ENCODE results near the gene IFRD1.

Gene IFRD1

DNA sequence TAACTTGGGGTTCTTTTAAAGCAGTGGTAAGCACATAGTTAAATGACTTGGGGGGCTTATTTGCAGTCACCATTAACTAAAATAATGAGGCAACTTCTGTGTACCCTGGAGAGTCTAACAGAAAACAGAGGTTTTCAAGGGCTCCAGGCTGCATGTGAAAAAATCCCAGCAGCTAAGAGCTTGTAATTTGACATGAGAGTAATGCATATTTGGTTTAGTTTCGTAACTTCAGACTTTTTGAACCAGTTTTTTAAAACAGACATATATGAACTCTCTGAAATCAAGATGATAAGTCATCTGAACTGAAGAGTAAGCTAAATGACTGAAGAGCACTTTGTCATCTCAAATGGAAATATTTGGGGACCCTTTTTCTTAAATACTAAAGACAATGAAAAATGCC lies 40.2 kb upstream of the IFRD1 start:
- TF ChIP-seq TCF12 (IDR thresholded peaks at IDR 0.05; ENCODE audit: low read depth) = no peak

DNA sequence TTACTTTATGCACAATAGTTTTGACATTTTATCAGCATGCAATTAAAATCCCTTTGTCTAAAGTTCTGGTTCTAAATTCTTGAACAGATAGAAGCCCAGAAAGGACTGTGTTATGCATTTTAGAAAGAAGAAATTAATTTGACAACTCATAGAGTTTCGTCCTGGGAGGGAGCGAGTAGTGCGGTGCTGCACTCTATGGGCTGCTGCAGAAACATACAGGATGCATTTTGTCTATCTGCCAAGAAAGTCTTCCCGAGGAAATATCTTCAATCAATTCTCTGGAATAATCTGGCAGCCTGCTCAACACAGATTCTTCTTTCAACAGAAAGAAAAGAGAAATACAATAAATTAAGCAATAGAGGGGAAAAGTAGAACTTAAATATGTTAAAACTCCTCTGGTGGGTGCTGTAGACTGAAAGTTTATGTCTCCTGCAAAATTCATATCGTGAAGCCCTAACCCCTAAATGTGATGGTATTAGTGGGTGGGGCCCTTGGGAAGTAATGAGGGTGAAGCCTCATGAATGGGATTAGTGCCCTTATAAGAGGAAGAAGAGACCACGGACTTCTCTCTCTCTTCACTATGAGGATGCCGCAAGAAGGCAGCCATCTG lies 39.0 kb upstream of the IFRD1 start:
- TF ChIP-seq FOXM1 (IDR thresholded peaks at IDR 0.05; ENCODE audit: borderline replicate concordance, low read depth) (no peak), RAD21 (IDR thresholded peaks at IDR 0.05; ENCODE audit: low read depth) (peak; percentile 67), NFIC (IDR thresholded peaks at IDR 0.05) (no peak), CREB1 (IDR thresholded peaks at IDR 0.05; ENCODE audit: low read depth) (no peak)
- TF ChIP-seq, protein P1, sequence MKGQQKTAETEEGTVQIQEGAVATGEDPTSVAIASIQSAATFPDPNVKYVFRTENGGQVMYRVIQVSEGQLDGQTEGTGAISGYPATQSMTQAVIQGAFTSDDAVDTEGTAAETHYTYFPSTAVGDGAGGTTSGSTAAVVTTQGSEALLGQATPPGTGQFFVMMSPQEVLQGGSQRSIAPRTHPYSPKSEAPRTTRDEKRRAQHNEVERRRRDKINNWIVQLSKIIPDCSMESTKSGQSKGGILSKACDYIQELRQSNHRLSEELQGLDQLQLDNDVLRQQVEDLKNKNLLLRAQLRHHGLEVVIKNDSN (IDR thresholded peaks at IDR 0.05) = no peak

DNA sequence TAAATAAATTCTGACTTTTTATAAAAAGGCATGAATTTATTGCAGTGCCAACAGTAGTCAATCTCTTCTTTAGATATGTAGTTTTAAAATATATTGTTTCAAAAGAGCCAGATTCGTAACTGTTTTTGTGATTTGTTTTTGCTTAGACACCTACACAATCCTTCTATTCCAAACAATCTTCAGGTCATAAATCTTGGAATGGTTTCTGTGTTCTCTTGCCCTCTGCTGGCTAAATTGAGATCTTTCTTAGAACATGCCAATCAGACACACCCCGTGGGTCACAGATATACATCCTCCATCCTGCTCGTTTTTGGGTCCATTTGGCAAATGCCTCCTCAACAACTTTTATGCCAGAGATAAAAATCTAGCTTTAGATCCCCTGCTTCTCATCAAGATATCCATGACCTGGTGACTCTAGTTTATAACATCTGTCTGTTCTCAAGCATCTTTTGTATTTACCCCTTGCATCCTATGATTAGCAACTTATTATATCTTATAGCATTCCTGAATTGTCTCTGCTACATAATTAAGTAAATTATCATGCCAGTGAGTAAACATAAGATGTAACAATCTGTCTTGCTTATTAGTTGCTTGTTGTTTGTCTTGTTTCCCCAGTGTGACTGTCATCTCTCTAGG lies 35.3 kb upstream of the IFRD1 start:
- TF ChIP-seq EGR1 (IDR thresholded peaks at IDR 0.05) = no peak
- TF ChIP-seq NFIC (IDR thresholded peaks at IDR 0.05) = 0 out of 2 replicates have a peak, but pooled peaks have one; percentile 9
- peak; percentile 73 for TF ChIP-seq RAD21 (IDR thresholded peaks at IDR 0.05; ENCODE audit: low read depth)

GRCh38 chr7:112416127-112416526 lies 34.1 kb upstream of the IFRD1 start:
- TF ChIP-seq EP300 (IDR thresholded peaks at IDR 0.05; ENCODE audit: borderline replicate concordance) (no peak), CEBPB (IDR thresholded peaks at IDR 0.05) (no peak), FOXM1 (IDR thresholded peaks at IDR 0.05; ENCODE audit: borderline replicate concordance, low read depth) (no peak), NFIC (IDR thresholded peaks at IDR 0.05) (no peak), RAD21 (IDR thresholded peaks at IDR 0.05; ENCODE audit: low read depth) (no peak), ZBTB7A (IDR thresholded peaks at IDR 0.05; ENCODE audit: low read depth) (no peak), TAF1 (IDR thresholded peaks at IDR 0.05; ENCODE audit: low read depth) (no peak), TEAD4 (IDR thresholded peaks at IDR 0.05) (no peak), CREB1 (IDR thresholded peaks at IDR 0.05; ENCODE audit: low read depth) (no peak), YY1 (IDR thresholded peaks at IDR 0.05; ENCODE audit: low read depth) (no peak), EGR1 (IDR thresholded peaks at IDR 0.05) (no peak), TCF12 (IDR thresholded peaks at IDR 0.05; ENCODE audit: low read depth) (no peak)
- TF ChIP-seq, protein P2, sequence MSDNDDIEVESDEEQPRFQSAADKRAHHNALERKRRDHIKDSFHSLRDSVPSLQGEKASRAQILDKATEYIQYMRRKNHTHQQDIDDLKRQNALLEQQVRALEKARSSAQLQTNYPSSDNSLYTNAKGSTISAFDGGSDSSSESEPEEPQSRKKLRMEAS (IDR thresholded peaks at IDR 0.05) = no peak
- TF ChIP-seq, protein P3, sequence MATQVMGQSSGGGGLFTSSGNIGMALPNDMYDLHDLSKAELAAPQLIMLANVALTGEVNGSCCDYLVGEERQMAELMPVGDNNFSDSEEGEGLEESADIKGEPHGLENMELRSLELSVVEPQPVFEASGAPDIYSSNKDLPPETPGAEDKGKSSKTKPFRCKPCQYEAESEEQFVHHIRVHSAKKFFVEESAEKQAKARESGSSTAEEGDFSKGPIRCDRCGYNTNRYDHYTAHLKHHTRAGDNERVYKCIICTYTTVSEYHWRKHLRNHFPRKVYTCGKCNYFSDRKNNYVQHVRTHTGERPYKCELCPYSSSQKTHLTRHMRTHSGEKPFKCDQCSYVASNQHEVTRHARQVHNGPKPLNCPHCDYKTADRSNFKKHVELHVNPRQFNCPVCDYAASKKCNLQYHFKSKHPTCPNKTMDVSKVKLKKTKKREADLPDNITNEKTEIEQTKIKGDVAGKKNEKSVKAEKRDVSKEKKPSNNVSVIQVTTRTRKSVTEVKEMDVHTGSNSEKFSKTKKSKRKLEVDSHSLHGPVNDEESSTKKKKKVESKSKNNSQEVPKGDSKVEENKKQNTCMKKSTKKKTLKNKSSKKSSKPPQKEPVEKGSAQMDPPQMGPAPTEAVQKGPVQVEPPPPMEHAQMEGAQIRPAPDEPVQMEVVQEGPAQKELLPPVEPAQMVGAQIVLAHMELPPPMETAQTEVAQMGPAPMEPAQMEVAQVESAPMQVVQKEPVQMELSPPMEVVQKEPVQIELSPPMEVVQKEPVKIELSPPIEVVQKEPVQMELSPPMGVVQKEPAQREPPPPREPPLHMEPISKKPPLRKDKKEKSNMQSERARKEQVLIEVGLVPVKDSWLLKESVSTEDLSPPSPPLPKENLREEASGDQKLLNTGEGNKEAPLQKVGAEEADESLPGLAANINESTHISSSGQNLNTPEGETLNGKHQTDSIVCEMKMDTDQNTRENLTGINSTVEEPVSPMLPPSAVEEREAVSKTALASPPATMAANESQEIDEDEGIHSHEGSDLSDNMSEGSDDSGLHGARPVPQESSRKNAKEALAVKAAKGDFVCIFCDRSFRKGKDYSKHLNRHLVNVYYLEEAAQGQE (IDR thresholded peaks at IDR 0.05; ENCODE audit: low read depth) = no peak
- TF ChIP-seq, protein P1 (IDR thresholded peaks at IDR 0.05) = no peak

- TF ChIP-seq TAF1 (IDR thresholded peaks at IDR 0.05; ENCODE audit: low read depth) (no peak), YY1 (IDR thresholded peaks at IDR 0.05; ENCODE audit: low read depth) (no peak), NFIC (IDR thresholded peaks at IDR 0.05) (no peak), TCF12 (IDR thresholded peaks at IDR 0.05; ENCODE audit: low read depth) (no peak), CEBPB (IDR thresholded peaks at IDR 0.05) (no peak), EP300 (IDR thresholded peaks at IDR 0.05; ENCODE audit: borderline replicate concordance) (no peak), CREB1 (IDR thresholded peaks at IDR 0.05; ENCODE audit: low read depth) (no peak), RAD21 (IDR thresholded peaks at IDR 0.05; ENCODE audit: low read depth) (no peak), EGR1 (IDR thresholded peaks at IDR 0.05) (no peak), ZBTB7A (IDR thresholded peaks at IDR 0.05; ENCODE audit: low read depth) (no peak), TEAD4 (IDR thresholded peaks at IDR 0.05) (no peak), FOXM1 (IDR thresholded peaks at IDR 0.05; ENCODE audit: borderline replicate concordance, low read depth) (no peak)
- TF ChIP-seq, protein P3 (IDR thresholded peaks at IDR 0.05; ENCODE audit: low read depth) = no peak
- TF ChIP-seq, protein P2 (IDR thresholded peaks at IDR 0.05) = no peak
Observed at GRCh38 chr7:112419543-112420130, 30.6 kb upstream of the IFRD1 start.
